ENCODE data around the gene SIX2.

Gene SIX2

DNA sequence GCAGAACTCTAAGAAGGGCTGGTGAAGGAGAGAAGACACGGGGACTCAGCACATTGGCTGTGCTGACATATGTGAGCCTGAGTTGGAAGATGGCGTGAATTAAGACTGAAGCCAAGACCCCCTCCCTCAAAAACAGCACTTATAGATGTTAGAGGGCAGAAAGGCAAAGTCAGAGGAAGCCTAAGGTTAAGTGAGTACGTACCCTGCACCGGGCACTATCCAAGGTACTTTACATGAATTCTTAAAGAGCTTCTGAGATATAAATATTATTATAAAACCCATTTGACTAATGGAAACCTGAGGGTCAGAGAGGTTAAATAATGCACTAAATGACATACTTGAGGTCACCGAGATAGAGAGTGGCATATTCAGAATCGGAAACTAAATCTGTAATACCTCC is 42.2 kb downstream of the SIX2 start:
- DNase-seq (ENCODE audit: low read depth in 2 of 2), result no peak

DNA sequence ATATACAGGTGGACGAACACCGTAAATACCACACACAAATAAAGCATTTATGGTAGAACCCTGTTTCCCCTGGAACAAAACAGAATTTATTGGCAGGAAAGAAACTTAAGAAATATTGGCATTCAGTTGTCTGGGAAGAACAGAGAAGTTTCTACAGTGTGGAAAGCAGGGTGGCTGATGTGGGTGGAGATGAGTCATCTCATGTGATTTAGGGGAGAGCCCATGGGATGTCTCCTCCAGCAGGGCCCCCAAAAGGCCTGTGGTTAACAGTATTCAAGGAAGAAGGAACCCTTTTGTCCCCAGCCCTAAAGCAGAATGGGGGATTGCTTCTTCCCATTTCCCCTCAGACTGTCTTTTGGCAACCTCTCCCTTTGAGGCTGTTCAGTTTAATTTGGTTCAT is 43.6 kb downstream of the SIX2 start:
- DNase-seq (ENCODE audit: low read depth in 2 of 2), result no peak

DNA sequence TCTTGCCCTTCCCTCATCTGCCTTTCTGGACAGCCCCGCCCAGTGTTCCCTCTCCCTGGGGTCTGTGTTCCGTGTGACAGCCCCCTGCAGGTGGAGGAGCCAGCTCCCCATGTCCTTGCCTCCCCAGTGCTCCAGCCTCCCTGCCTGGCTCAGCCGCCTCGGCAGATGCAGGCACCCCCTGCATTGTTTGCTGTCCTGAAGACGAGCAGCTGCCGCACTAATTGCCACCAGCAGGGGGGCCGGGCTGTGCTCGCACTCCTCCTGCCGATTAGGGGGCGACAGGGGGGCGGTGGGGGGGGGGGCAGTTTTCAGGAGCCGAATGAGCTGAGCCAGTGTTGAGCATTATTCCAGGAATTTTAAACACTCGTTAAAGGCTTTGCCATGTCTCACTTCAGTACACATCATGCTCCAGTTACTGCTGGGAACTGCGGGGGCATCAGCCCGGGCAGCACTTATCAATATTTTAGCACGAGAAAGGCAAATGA is 44.5 kb downstream of the SIX2 start:
- no peak for DNase-seq (ENCODE audit: low read depth in 2 of 2)

DNA sequence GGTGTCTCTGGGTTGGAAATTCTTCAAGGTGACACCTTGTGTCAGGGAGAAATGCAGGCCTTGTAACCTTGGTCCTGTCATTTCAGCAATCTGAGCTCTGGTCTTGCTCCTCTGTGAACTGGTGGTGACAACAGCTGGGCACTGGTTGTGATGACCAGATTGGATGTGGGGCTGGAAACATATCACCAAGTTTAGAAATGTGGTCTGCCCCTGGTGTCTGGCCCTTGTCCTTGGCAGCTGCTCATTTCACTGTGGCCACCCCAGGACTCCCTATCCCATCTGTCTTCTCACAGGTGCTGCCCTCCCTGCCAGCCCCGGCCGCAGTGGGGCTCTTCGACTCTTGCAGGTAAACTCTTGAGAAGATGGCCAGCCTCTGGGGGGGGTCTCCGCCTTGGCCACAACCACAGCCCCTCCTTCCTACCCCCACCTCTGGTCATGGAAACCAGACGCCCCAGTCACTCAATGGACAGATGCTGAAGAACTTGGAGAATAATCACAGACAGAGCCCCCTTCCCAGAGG is 47.0 kb downstream of the SIX2 start:
- no peak for DNase-seq (ENCODE audit: low read depth in 2 of 2)

DNA sequence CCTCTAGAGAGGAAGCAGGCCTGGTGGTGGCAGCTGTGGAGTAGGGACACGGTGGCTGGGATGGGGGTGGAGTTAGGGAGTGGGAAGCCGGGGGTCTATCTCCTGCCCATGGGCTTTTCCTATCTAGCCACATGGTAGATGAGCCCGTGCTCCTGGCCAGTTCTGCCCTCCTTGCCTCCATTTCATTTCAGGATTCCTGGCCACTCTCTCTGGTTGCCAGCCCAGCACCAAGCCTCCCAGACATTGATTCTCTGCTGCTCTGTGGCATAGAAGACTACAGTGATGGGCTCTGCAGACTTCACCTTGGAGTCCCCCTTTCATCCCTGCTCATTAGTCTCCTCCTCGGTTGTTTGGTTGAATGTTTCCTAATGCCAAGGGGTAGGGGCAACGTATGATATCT is 48.4 kb downstream of the SIX2 start:
- no peak for DNase-seq (ENCODE audit: low read depth in 2 of 2)

DNA sequence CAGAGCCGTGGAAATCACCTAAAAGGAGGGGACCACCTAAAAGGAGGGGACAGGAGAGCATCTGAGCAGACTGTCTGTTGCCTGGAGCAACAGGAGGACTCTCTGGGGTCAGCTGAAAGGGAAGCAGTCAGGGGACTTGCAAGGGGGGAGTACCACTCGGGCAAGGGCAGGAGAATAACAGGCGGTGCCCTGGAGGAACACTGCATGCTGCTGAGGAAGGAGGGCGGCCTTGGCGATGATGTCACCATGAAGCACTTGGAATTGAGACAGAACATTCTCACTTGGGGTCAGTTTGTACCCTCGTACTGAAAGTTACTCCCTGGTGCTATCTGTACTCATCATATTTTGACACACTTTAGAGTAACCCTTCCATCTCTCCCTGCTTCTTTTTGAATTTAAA is 49.4 kb downstream of the SIX2 start:
- no peak for DNase-seq (ENCODE audit: low read depth in 2 of 2)

DNA sequence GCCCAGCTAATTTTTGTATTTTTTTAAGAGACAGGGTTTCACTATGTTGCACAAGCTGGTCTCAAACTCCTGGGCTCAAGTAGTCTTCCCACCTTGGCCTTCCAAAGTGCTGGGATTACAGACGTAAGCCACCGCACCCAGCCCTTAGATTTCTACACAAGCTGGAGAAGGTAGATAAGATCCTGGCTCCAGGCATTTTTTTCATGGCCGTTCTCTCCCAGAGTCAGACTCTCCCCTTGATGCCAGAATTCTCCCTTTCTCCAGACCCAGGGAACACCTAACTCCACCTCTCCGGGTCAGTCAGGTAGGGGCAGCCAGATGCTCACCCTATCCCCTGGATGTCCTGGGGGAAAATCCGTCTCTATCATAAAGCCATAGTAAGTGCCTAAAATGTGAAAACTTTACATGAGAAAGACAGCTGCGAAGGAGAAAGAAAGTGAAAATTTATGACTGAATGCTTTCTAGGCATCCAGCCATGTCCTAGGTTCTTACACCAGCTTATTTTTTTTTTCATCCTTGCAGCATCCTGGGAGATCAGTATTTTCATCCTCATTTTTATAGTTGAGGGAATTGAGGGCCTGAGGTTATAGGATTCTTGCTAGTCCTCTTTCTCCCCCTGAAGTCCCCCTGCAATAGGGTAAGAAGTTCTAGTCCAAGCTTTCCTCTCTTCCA is 51.5 kb downstream of the SIX2 start:
- DNase-seq (ENCODE audit: low read depth in 2 of 2), result no peak

DNA sequence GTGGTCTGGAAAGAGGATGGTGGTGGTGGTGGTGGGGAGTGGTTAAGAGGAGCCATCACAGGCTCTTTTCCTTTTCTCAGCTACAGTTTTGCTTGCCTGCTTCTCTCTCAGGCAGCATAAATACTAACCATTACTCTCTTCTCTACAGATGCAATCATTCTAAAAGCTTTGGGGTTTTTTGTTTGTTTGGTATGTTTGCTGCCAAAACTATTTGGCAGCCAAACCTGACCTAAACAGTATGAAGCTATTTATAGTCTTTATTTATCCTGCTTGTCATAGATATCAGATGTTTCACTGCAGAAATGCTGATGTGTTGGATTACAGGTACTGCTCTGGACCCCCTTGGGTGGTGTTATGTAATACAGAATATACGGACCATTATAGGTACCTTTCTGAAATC is 52.4 kb downstream of the SIX2 start:
- DNase-seq (ENCODE audit: low read depth in 2 of 2), result no peak

DNA sequence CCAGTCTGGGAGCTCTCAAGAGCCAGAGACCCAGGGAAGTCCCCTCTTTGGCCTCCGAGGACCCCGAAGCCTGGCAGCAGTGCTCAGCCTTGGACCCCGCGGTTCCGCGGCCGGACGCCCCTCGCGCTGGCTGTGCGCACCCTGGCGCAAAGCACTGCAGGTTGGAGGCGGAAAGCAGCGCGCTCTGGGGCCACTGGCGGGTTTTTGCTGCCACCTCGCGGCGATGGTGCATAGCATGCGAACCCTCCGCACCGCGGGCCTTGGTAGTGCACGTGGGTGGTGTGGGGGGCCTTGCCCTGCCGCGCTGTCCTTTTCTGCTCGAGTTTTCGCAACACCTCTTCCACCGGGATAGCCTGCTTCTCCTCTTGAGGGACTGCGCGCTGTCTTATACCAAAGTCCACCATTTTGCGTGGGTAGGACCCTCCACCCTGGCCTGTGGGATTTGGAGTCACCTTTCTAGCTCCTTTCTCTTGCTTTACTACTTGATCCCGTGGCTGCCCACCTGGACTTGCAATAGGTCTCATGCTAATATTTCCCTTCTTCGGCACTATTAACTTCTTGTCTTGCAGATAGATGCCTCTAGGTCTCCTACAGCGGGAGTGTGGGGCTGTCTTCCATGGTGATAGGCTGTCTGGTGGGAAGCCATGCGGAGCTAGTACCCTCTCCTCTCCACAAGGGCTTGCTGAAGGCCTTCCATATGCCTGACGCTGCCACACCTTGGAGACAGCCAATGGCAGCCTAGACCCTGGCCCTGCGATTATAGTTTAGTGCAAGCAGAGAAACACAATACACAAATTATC is 53.5 kb downstream of the SIX2 start:
- DNase-seq (ENCODE audit: low read depth in 2 of 2), result no peak

Data from fibroblast of skin of left biceps (primary cell).